ENCODE measurements around the gene DHRSX. TPM values are rescaled to one million over a fixed set of nuclear protein-coding genes. Genes with fewer than 3 reads are reported as not detected.
A peak's percentile ranks its signal among the peaks of the same experiment; 100 is the strongest.

Gene DHRSX, protein sequence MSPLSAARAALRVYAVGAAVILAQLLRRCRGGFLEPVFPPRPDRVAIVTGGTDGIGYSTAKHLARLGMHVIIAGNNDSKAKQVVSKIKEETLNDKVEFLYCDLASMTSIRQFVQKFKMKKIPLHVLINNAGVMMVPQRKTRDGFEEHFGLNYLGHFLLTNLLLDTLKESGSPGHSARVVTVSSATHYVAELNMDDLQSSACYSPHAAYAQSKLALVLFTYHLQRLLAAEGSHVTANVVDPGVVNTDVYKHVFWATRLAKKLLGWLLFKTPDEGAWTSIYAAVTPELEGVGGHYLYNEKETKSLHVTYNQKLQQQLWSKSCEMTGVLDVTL
- 17.0 TPM for polyA plus RNA-seq (2012; ENCODE audit: insufficient read depth, insufficient read length, low read depth)

DNA sequence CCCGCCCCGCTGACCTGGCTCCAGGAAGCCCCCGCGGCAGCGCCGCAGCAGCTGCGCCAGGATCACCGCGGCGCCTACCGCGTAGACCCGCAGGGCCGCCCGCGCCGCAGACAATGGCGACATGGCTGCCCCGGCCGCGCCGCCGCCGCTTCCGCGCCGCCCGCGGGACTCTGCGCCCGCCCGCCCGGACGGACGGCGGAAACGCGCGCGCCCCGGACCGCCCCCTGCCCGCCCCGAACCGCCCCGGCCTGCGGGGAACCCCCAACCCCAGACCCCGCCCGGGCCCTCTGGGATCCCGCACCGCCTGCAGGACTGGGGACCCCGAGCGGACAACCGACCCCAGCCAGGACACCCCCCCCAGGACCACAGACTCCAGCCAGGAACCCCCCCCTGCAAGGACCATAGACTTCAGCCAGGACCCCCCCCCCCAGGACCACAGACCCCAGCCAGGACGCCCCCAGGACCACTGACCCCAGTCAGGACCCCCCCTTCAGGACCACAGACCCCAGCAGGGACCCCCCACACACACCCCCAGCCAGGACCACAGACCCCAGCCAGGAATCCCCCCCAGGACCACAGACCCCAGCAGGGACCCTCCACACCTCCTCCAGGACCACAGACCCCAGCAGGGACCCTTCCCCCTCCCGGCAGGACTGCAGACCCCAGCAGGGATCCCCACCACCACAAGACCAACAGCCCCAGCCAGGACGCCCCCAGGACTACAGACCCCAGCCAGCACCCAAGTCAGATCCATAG, at the start of gene DHRSX, which contains the start of gene ZBED1:
TSS of gene DHRSX (minus strand) at position 174 of the 756 bp plus-strand sequence. CDS start at position 123, 51 bp downstream.
TSS of gene ZBED1 (minus strand) at position 174 of the 756 bp plus-strand sequence. CDS start 10,257 bp downstream, outside the sequence.
- Histone ChIP-seq H3K27me3 (no peaks in the 10 kb centered on the region), H3K36me3 (no peaks in the 10 kb centered on the region), H3K4me3 (ENCODE audit: low read depth, low read length) (peak within 1 kb of the TSS; percentile 64), H3K9me3 (no peaks in the 10 kb centered on the region), H3K4me1 (no peaks in the 10 kb centered on the region)
- no peak for DNase-seq
- TF ChIP-seq, protein P1, sequence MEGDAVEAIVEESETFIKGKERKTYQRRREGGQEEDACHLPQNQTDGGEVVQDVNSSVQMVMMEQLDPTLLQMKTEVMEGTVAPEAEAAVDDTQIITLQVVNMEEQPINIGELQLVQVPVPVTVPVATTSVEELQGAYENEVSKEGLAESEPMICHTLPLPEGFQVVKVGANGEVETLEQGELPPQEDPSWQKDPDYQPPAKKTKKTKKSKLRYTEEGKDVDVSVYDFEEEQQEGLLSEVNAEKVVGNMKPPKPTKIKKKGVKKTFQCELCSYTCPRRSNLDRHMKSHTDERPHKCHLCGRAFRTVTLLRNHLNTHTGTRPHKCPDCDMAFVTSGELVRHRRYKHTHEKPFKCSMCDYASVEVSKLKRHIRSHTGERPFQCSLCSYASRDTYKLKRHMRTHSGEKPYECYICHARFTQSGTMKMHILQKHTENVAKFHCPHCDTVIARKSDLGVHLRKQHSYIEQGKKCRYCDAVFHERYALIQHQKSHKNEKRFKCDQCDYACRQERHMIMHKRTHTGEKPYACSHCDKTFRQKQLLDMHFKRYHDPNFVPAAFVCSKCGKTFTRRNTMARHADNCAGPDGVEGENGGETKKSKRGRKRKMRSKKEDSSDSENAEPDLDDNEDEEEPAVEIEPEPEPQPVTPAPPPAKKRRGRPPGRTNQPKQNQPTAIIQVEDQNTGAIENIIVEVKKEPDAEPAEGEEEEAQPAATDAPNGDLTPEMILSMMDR (IDR thresholded peaks at IDR 0.05; ENCODE audit: low read depth, low read length) = no peak

DNA sequence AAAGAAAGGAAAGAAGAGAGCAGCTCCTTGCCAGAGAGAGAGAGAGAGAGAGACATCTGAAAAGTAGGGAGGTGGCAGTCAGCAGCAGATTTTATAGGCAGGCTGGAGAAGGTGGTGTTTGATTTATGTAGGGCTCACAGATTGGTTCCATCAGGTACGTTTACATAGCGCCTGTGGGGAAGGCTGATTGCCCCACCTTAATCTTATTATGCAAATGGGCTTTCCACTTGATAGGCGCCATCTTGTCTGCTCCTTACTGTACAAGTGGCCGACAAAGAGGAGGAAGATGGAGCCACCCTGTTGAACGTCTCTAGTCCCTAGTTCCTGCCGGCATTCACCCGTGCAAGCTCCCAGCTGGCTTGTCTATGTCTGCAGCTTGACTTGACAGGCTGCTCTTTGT, 49.1 kb upstream of the DHRSX start:
- no peaks in the 10 kb centered on the region for H3K27me3 ChIP-seq
- H3K4me3 ChIP-seq (ENCODE audit: low read depth, low read length) = no peak overlapping the region
- no peaks in the 10 kb centered on the region for H3K36me3 ChIP-seq
- H3K9me3 ChIP-seq = no peaks in the 10 kb centered on the region
- DNase-seq = no peak
- H3K4me1 ChIP-seq = no peaks in the 10 kb centered on the region
- TF ChIP-seq, protein P1 (IDR thresholded peaks at IDR 0.05; ENCODE audit: low read depth, low read length) = no peak

DNA sequence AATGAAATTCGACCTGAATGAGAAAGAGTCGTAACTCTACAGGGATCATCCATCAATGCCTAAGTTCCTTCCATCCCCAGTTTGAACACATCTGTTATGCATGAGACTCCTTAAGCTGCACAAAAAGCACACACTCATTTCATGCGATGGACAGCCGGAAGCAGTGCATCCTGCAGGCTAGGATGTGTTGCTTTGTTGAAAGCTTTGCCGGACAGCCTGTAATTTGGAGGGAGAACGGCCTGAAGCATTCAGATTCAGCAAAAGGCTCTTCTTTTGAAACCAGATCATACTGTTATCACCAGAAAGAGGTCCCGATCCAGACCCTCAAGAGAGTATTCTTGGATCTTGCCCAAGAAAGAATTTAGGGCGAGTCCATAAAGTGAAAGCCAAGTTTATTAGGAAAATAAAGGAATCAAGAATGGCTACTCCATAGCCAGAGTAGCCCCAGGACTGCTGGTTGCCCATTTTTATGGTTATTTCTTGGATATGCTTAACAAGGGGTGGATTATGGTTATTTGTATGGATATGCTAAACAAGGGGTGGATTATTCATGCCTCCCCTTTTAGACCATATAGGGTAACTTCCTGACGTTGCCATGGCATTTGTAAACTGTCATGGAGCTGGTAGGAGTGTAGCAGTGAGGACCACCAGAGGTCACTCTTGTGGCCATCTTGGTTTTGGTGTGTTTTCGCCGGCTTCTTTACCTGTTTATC, 48.1 kb upstream of the DHRSX start:
- H3K36me3 ChIP-seq = no peaks in the 10 kb centered on the region
- no peaks in the 10 kb centered on the region for H3K4me1 ChIP-seq
- H3K4me3 ChIP-seq (ENCODE audit: low read depth, low read length) = no peak overlapping the region
- H3K27me3 ChIP-seq = no peaks in the 10 kb centered on the region
- no peaks in the 10 kb centered on the region for H3K9me3 ChIP-seq
- no peak for DNase-seq
- TF ChIP-seq, protein P1 (IDR thresholded peaks at IDR 0.05; ENCODE audit: low read depth, low read length) = no peak

DNA sequence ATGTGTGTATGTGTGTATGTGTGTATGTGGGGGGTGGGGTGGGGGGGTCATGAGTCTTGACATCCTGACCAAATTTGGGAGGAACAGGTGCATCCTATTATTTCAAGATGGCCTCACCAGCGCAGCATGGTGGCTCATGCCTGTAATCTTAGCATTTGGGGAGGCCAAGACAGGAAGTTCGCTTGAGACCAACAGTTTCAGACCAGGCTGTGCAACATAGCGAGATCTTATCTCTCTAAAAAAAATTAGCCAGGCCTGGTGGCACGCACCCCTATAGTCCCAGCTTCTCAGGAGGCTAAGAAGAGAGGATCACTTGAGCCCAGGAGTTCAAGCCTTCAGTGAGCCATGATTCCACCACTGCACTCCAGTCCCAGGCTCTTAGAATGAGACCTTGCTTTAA, 47.0 kb upstream of the DHRSX start:
- Histone ChIP-seq H3K27me3 (no peaks in the 10 kb centered on the region), H3K9me3 (no peaks in the 10 kb centered on the region), H3K36me3 (no peaks in the 10 kb centered on the region), H3K4me1 (no peaks in the 10 kb centered on the region), H3K4me3 (ENCODE audit: low read depth, low read length) (no peak overlapping the region)
- DNase-seq = no peak
- TF ChIP-seq, protein P1 (IDR thresholded peaks at IDR 0.05; ENCODE audit: low read depth, low read length) = no peak

DNA sequence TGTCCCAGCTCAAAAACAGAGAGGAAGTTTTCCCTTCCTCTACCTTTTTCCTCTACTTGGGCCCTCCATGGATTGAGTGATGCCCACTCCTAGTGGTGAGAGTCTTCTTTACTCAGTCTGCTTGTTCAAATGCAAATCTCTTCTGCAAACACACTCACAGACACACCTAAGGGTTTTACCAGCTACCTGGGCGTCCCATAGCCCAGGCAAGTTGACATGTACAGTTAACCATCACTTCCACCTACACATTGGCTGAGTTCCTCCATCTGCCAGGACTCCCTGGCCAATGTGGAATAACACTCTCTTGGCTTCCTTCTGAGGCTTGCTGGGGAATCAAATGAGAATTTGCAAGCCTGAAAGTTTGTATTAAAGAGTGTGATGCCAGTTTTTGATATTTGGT, 45.7 kb upstream of the DHRSX start:
- no peaks in the 10 kb centered on the region for H3K36me3 ChIP-seq
- TF ChIP-seq, protein P1 (IDR thresholded peaks at IDR 0.05; ENCODE audit: low read depth, low read length) = no peak

More for the DNA sequence above, 45.7 kb upstream of the DHRSX start:
- H3K27me3 ChIP-seq = no peaks in the 10 kb centered on the region
- no peak for DNase-seq
- no peaks in the 10 kb centered on the region for H3K9me3 ChIP-seq
- no peaks in the 10 kb centered on the region for H3K4me1 ChIP-seq
- no peak overlapping the region for H3K4me3 ChIP-seq (ENCODE audit: low read depth, low read length)

Data from BE2C (cell line).